ENCODE measurements around the gene SLC7A11.
A peak's percentile ranks its signal among the peaks of the same experiment; 100 is the strongest.
"Not testable (repeated sequence)": the region's sequence is repeated elsewhere in the genome, so short reads cannot be mapped to it uniquely, and the experiment has no call there.

SLC7A11 gene

DNA sequence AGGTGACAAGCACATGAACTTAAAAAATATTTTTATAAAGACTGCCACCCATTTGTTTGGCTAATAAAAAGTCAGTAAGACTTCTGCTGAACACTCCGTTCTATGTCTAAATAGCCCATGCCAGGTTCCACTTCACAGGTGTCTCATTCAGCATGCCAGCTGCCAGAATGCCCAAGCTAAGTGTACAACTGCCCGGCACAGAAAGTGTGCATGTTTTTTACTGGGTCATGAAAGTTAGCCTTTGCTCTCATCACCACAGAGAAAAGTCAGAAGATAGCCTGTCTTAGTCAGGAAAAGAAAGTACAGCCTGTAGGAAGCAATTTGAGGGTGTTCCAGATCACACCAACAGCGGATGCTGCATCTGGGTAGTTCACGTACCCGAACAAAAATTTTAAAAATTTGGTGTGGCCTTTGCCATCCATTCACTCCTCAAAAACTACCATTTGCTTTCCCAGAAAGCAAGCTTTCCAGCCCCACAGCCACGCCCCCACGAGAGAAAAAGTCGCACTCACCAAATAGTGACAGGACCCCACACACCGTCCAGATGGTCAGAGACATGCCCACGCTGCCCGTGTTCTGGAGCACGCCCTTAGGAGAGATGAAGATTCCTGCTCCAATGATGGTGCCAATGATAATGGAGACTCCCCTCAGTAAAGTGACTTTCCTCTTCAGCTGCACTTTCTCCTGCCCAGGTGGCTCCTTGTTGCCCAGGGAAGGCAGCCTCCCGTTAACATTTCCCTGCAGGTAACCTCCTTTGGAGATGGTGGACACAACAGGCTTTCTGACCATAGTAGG is 671 bp downstream of the SLC7A11 start:
- peak overlapping the region; percentile 85 for H3K4me3 ChIP-seq (ENCODE audit: low read depth, low read length)
- H3K4me1 ChIP-seq (ENCODE audit: control insufficient read depth, insufficient read depth, low read length) = peaks cover 12% of the 10 kb centered on the region
- H3K9me3 ChIP-seq (ENCODE audit: control insufficient read depth, insufficient read depth, low read length) = no peaks in the 10 kb centered on the region
- peak overlapping the region; percentile 91 for H3K9ac ChIP-seq (ENCODE audit: low read depth, low read length)
- no peaks in the 10 kb centered on the region for H3K27me3 ChIP-seq (ENCODE audit: control insufficient read depth, insufficient read depth, low read length)
- H3K36me3 ChIP-seq (ENCODE audit: control insufficient read depth, insufficient read depth, low read length) = no peaks in the 10 kb centered on the region

DNA sequence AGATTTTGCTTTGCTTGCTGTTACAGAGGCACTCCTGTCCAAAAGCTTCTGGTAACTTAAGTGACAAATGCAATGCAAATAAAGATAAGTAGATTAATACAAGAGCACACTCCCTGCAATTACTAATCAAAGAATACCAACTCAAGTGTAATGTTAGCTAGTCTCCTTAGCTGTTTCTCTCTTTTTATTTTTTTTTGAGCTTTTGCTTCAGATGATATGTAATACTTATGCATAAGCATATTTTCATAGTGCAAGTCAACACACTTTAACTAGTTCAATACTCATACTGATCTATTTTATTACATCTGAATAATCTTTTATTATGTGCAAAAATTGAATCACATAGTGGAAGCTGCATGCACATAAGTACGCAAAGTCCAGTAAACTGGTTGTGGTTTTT is 2.7 kb downstream of the SLC7A11 start:
- Histone ChIP-seq H3K27me3 (ENCODE audit: control insufficient read depth, insufficient read depth, low read length) (no peaks in the 10 kb centered on the region), H3K9me3 (ENCODE audit: control insufficient read depth, insufficient read depth, low read length) (no peaks in the 10 kb centered on the region), H3K36me3 (ENCODE audit: control insufficient read depth, insufficient read depth, low read length) (no peaks in the 10 kb centered on the region), H3K4me3 (ENCODE audit: low read depth, low read length) (no peak overlapping the region), H3K9ac (ENCODE audit: low read depth, low read length) (no peak overlapping the region), H3K4me1 (ENCODE audit: control insufficient read depth, insufficient read depth, low read length) (peaks cover 12% of the 10 kb centered on the region)

DNA sequence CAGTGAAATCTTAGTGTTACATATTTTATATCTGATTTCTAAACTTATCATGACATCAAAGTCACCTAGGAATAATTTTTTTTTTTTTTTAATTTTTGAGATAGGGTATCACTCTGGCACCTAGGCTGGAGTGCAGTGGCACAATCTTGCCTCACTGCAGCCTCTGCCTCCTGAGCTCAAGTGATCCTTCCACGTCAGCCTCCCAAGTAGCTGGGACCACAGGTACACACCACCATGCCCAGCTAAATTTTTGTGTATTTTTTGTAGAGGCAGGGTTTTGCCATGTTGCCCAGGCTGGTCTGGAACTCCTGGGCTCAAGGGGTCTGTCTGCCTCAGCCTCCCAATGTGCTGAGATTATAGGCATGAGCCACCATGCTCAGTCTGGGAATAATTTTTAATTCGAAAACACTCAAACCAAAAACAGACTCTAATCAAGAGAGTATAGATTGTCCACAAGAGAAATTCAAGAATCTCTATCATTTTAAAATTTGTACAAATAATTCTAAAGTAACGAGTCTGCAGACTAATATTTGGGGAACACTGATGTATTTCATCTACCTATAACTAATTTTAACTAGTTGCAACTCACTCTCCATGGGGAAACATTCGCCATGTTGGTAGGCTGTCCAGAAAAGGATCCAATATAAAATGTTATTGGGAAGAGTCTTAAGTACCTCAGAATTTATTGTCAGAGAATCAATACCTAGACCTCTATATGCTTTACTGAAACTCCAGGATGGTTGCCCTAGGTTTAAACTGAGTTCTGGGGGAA is 3.4 kb downstream of the SLC7A11 start:
- no peaks in the 10 kb centered on the region for H3K36me3 ChIP-seq (ENCODE audit: control insufficient read depth, insufficient read depth, low read length)
- peaks cover 9% of the 10 kb centered on the region for H3K4me1 ChIP-seq (ENCODE audit: control insufficient read depth, insufficient read depth, low read length)
- H3K9me3 ChIP-seq (ENCODE audit: control insufficient read depth, insufficient read depth, low read length) = no peaks in the 10 kb centered on the region
- no peaks in the 10 kb centered on the region for H3K27me3 ChIP-seq (ENCODE audit: control insufficient read depth, insufficient read depth, low read length)
- H3K9ac ChIP-seq (ENCODE audit: low read depth, low read length) = no peak overlapping the region
- H3K4me3 ChIP-seq (ENCODE audit: low read depth, low read length) = no peak overlapping the region

DNA sequence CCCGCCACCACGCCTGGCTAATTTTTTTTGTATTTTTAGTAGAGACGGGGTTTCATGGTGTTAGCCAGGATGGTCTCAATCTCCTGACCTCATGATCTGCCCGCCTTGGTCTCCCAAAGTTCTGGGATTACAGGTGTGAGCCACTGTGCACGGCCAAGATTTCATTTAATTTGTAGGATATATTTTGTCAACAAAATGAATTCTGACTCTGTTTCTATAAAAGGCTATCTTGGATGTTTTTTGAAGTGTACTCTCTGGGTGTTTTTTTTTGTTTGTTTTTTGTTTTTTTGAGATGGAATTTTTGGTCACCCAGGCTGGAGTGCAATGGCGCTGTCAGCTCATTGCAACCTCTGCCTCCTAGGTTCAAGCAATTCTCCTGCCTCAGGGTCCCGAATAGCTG is 5.0 kb downstream of the SLC7A11 start:
- not testable (repeated sequence) for H3K36me3 ChIP-seq (ENCODE audit: control insufficient read depth, insufficient read depth, low read length); H3K27me3 ChIP-seq (ENCODE audit: control insufficient read depth, insufficient read depth, low read length); H3K9ac ChIP-seq (ENCODE audit: low read depth, low read length); H3K4me3 ChIP-seq (ENCODE audit: low read depth, low read length); H3K4me1 ChIP-seq (ENCODE audit: control insufficient read depth, insufficient read depth, low read length); H3K9me3 ChIP-seq (ENCODE audit: control insufficient read depth, insufficient read depth, low read length)

DNA sequence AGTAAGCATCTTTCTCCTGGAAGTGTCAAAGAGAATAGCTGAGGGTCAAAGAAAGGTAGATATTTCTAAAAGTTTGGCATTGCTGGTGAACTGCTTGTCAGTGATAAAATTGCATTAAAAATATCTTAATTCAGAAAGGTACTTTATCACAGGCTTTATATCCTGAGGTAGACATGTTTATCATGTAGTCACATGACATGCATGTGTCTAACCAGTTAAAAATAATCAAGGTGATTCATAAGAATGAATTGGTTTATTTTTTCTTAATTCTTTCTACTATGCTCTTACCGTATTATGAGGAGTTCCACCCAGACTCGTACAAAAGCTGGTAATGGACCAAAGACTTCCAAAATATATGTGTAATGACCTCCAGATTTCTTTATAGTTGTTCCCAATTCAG is 6.1 kb downstream of the SLC7A11 start:
- H3K4me1 ChIP-seq (ENCODE audit: control insufficient read depth, insufficient read depth, low read length) = peaks cover 4% of the 10 kb centered on the region
- H3K9ac ChIP-seq (ENCODE audit: low read depth, low read length) = no peak overlapping the region

DNA sequence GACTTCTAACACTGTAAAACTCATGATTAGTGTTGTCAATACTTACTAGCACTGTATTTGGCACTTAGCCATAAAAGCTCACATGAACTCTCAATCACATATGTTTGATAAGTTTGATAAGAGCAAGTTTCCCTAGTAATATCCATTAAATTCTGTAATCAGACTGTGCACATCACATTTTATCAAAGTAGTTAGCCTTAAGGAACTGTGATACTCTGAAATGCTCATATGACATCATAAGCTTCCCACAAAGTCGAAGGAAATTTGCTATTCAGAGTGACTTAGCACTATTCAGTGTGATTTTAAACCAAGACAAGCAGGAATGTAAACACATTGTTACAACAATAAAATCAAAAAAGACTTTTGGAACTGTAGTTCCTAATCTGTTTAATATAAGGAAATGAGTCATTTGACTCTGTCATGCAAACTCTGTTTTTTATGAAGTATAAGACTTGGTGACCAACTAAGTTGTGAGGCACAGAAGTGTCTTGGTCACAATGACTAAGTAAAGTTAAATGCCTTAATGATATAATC is 6.7 kb downstream of the SLC7A11 start:
- Histone ChIP-seq H3K9me3 (ENCODE audit: control insufficient read depth, insufficient read depth, low read length) (no peaks in the 10 kb centered on the region), H3K27me3 (ENCODE audit: control insufficient read depth, insufficient read depth, low read length) (no peaks in the 10 kb centered on the region), H3K9ac (ENCODE audit: low read depth, low read length) (no peak overlapping the region), H3K36me3 (ENCODE audit: control insufficient read depth, insufficient read depth, low read length) (no peaks in the 10 kb centered on the region), H3K4me3 (ENCODE audit: low read depth, low read length) (no peak overlapping the region), H3K4me1 (ENCODE audit: control insufficient read depth, insufficient read depth, low read length) (peaks cover 4% of the 10 kb centered on the region)

More for the DNA sequence above, 6.1 kb downstream of the SLC7A11 start:
- Histone ChIP-seq H3K36me3 (ENCODE audit: control insufficient read depth, insufficient read depth, low read length) (no peaks in the 10 kb centered on the region), H3K9me3 (ENCODE audit: control insufficient read depth, insufficient read depth, low read length) (no peaks in the 10 kb centered on the region), H3K27me3 (ENCODE audit: control insufficient read depth, insufficient read depth, low read length) (no peaks in the 10 kb centered on the region), H3K4me3 (ENCODE audit: low read depth, low read length) (no peak overlapping the region)

DNA sequence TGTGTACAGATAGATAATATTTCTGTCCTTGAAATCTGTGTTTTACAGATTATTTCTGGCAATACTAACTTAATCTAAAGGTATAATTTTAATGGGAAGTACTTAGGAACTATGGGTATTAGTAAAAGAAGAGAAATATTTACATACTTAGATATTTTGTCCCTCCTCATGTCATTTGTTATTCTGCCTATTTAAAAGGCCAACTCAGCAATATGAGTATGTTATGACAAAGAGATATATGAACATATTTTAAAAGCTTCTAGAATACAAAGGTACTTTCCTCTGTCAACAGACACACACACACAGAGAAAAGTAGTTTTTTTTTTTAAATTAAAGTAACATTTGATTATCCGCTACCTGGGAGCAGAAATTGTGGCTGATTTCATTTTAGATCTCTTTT is 7.9 kb downstream of the SLC7A11 start:
- H3K4me1 ChIP-seq (ENCODE audit: control insufficient read depth, insufficient read depth, low read length) = no peaks in the 10 kb centered on the region
- H3K9me3 ChIP-seq (ENCODE audit: control insufficient read depth, insufficient read depth, low read length) = no peaks in the 10 kb centered on the region
- no peaks in the 10 kb centered on the region for H3K36me3 ChIP-seq (ENCODE audit: control insufficient read depth, insufficient read depth, low read length)
- H3K27me3 ChIP-seq (ENCODE audit: control insufficient read depth, insufficient read depth, low read length) = no peaks in the 10 kb centered on the region
- no peak overlapping the region for H3K9ac ChIP-seq (ENCODE audit: low read depth, low read length)
- H3K4me3 ChIP-seq (ENCODE audit: low read depth, low read length) = no peak overlapping the region

DNA sequence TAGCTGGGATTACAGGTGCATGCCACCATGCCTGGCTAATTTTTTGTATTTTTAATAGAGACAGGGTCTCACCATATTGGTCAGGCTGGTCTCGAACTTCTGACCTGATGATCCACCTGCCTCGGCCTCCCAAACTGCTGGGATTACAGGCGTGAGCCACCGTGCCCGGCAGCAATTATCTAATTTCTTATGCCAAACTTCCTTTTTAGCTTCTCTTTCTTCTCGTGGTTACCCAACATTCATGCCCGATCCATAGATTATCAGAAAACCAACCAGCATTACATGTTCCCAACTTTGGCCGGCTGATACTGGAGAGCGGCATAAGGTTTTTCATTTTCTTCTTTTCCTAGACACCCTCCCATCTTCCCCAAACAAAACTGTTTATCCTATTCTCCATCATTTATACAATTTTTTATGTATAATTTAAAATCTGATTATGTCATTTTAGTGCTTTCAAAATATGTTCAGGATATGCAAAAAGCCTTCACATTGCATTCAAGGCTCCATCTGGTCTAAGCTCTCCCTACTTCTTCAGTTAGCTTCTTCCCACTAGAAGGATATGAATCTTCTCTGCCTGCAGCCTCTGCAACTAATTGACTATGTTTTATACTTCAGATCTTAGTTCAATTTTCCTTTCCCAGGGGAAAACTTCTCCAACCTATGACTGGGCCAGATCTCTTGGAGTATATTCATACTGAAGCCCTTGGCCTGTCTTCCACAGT is 8.7 kb downstream of the SLC7A11 start:
- Histone ChIP-seq H3K9ac (ENCODE audit: low read depth, low read length) (no peak overlapping the region), H3K4me1 (ENCODE audit: control insufficient read depth, insufficient read depth, low read length) (no peaks in the 10 kb centered on the region), H3K4me3 (ENCODE audit: low read depth, low read length) (no peak overlapping the region), H3K36me3 (ENCODE audit: control insufficient read depth, insufficient read depth, low read length) (no peaks in the 10 kb centered on the region), H3K9me3 (ENCODE audit: control insufficient read depth, insufficient read depth, low read length) (no peaks in the 10 kb centered on the region), H3K27me3 (ENCODE audit: control insufficient read depth, insufficient read depth, low read length) (no peaks in the 10 kb centered on the region)

DNA sequence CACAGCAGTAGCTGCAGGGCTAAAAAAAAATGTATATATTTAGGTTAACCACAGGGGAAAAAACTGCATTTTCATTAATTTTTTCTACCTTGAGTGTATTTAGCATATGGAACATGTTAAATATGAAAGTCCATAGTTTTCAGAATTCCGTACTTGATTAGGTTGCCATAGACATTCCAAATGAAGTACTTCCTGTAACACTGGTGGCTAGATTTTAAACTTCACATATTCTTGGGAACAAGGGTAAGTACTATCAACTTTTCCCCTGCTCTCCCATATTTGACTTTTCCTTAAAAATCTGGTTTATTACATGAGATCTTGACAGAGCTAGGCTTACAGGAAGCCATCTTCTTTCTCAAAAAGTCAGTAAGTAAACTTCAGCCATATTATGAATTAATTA is 9.8 kb downstream of the SLC7A11 start:
- Histone ChIP-seq H3K4me3 (ENCODE audit: low read depth, low read length) (no peak overlapping the region), H3K36me3 (ENCODE audit: control insufficient read depth, insufficient read depth, low read length) (no peaks in the 10 kb centered on the region), H3K27me3 (ENCODE audit: control insufficient read depth, insufficient read depth, low read length) (no peaks in the 10 kb centered on the region), H3K9ac (ENCODE audit: low read depth, low read length) (no peak overlapping the region), H3K9me3 (ENCODE audit: control insufficient read depth, insufficient read depth, low read length) (no peaks in the 10 kb centered on the region), H3K4me1 (ENCODE audit: control insufficient read depth, insufficient read depth, low read length) (no peaks in the 10 kb centered on the region)

DNA sequence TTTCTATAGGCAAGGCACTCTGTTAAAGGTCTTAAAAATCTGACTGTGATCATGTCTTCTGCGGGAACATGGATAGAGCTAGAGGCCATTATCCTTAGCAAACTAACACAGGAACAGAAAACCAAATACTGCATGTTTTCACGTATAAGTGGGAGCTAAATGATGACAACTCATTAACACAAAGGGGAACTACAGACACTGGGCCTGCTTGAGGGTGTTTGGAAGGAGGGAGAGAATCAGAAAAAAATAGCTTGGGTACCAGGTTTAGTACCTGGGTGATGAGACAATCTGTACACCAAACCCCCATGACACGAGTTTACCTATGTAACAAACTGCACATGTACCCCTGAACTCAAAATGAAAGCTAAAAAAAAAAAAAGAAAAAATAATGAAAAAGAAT is 12.1 kb downstream of the SLC7A11 start:
- Histone ChIP-seq H3K9me3 (ENCODE audit: control insufficient read depth, insufficient read depth, low read length) (no peaks in the 10 kb centered on the region), H3K9ac (ENCODE audit: low read depth, low read length) (no peak overlapping the region), H3K4me1 (ENCODE audit: control insufficient read depth, insufficient read depth, low read length) (peaks cover 15% of the 10 kb centered on the region), H3K36me3 (ENCODE audit: control insufficient read depth, insufficient read depth, low read length) (no peaks in the 10 kb centered on the region), H3K27me3 (ENCODE audit: control insufficient read depth, insufficient read depth, low read length) (no peaks in the 10 kb centered on the region), H3K4me3 (ENCODE audit: low read depth, low read length) (no peak overlapping the region)

DNA sequence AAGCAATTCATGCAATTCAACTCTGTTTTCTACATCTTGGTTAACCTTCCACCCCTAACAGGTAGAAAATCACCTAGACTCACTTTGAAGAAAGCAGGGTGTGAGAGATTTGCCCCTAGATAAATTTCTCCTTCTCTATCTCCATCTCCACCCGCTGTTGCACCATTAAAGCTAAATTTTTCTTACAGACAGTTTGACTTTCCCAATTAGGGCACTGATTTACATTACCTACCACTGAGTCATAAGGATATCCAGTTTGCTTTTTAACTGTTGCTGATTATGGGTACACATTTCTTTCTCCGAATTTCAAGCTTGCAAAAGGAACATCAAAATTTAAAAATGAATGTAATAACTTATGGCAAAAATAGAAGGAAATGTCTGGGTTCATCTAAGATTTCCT is 13.0 kb downstream of the SLC7A11 start:
- H3K4me3 ChIP-seq (ENCODE audit: low read depth, low read length) = no peak overlapping the region
- no peaks in the 10 kb centered on the region for H3K27me3 ChIP-seq (ENCODE audit: control insufficient read depth, insufficient read depth, low read length)
- peaks cover 19% of the 10 kb centered on the region for H3K4me1 ChIP-seq (ENCODE audit: control insufficient read depth, insufficient read depth, low read length)
- no peak overlapping the region for H3K9ac ChIP-seq (ENCODE audit: low read depth, low read length)
- H3K9me3 ChIP-seq (ENCODE audit: control insufficient read depth, insufficient read depth, low read length) = no peaks in the 10 kb centered on the region
- H3K36me3 ChIP-seq (ENCODE audit: control insufficient read depth, insufficient read depth, low read length) = no peaks in the 10 kb centered on the region

All from iPS-15b (cell line).